GM18517 (cell line): Measurements from ENCODE around the gene COQ9.
"Not testable (repeated sequence)": the region's sequence is repeated elsewhere in the genome, so short reads cannot be mapped to it uniquely, and the experiment has no call there.

Experiments used
- ATAC-seq: cut with Tn5 transposase; IDR thresholded peaks from one replicate; pipeline ENCODE4 v1.9.1; 2021; ENCODE audit warnings: mild to moderate bottlenecking, moderate library complexity; ENCODE audit not compliant: unreplicated experiment

Gene COQ9

DNA sequence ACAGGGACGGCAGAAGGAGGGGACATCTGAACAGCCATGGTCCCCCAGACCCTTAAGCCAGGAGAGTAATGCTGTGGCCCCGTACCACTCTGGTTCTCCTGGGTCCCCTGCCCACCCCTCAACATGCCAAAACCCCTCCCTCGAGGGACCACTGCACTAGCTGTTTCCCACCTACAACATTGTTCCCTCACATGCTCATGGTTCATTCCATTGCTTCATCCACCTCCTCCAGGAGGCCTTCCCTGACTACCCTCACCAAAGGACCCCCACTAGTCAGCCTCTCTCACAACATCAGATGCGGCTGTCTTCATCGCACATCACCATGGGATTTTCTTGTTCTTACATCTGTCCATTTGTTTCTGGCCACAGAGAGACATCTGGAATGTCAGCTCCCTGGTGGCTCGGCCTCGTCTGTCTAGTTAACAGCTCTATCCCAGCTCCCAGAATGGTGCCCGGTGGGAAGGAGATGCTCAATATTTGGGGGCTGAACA lies 37.3 kb downstream of the COQ9 start:
- ATAC-seq, result no peak

- ATAC-seq, result no peak
Measured at GRCh38 chr16:57485091-57485915, 38.0 kb downstream of the COQ9 start.

DNA sequence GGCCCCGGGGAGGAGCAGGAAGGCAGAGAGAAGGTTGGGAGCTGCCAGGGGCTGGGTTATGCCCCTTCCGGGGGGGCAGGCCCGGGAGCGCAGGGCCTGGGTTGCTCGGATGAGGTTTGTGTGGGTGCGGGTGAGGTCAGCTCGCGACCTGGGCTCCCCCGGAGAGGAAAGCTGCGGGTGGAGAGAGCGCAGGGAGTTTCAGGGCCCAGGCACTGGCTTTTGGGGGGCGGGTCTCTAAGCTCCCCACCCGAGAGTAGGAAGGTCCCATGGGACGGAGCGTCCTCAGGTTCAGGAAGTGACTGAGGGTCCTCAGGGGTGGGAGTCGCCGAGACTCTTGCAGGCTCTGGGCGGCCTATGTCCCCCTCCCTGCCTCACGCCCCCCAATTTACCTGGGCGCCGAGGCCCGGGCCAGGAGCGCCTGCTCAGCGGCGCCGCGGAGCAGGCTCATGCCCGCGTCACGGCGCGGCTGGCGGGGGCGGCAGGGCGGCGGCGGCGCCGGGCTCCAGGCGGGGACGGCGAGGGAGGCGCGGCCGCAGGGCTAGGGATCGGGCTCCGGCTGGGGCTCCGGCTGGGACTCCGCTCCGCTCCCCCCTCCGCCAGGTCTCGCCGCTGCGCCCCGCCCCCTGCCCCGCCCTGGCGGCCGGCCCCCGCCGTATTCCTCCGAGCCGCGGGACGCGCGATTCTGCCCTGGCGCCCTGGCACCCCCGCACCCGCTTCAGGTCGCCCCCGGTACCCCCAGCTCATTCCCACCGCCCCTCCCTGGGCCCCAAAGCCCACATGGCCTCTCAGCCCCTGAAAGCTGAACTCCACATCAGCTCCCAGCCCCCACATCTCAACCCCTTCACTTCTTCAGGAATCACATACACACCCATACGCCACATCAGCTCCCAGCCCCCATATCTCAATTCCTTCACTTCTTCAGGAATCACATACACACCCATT lies 38.9 kb downstream of the COQ9 start, which contains the start of gene DOK4:
DOK4 (minus strand) TSS at position 578 of the 942 bp plus-strand sequence. CDS start 6,986 bp downstream, outside the sequence.
- no peak for ATAC-seq

DNA sequence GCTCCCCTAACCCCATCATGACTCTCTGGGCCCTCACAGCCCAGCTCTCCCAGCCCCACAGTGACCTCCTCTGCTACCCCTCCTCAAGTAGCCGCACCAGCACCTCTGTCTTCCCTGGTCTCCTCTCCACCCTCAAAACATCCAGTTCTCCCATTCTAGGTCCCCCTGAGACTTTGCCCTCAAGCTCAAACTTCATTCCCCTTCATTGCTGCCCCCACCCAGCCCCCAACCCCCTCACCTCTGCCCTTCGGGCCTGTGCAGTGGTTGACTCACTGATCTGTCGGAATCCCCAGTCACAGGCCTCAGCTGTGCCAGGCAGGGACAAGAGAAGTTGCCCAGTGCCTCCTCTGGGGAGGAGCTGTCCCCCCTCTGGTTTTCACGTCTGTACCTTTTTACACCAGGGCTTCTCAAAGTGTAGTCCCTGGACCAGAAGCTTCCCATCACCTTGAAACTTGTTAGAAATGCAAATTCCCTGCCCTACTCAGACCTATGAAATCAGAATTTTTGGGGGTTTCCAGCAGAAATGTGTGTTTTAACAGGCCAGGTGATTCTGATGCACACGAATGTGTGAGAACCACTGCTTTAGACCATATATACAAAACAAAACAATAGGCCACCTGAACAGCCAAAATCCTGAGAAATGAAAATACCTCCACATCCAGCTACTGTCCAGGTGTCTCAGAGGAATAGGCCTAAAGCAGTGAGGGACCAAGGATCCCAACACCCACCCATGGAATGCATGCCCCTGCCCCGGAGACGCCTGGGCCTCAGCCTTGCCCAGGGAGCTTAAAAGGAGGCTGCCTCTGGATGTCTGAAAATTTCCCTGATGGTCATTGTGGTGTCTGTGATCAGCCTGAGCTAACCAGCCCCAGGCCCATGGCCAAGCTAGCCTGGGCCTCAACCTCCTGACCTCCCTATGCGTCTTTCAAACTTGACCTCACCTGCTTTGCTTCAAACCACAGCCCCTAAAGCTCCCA lies 39.9 kb downstream of the COQ9 start:
- ATAC-seq, result no peak

DNA sequence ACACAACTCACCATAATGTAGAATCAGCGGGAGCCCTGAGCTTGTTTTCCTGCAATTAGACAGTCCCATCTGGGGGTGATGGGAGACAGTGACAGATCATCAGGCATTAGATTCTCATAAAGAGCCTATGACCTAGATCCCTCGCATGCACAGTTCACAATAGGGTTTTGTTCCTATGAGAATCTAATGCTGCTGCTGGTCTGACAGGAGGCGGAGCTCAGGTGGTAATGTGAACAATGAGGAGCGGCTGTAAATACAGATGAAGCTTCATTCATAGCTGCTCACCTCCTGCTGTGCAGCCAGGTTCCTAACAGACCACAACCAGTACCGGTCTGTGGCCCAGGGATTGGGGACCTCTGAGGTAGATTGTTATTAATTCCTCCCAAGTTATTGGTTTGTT lies 42.0 kb downstream of the COQ9 start:
- no peak for ATAC-seq

DNA sequence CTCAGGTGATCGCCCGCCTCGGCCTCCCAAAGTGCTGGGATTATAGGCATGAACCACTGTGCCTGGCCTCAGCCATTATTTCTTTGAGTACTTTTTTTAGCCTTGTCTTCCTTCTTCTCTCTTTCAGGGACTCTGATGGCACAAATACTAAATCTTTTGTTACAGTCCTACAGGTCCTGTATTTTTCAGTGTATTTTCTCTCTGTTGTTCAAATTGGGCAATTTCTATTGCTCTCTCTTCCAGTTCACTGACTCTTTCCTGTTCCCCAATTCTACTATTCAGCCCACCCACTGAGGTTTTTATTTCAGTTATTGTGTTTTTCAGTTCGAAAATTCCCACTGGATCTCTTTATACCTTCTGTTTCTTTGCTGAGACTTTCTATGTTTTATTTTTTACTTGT lies 46.5 kb downstream of the COQ9 start:
- no peak for ATAC-seq

GRCh38 chr16:57497121-57497520 lies 49.8 kb downstream of the COQ9 start:
- no peak for ATAC-seq

DNA sequence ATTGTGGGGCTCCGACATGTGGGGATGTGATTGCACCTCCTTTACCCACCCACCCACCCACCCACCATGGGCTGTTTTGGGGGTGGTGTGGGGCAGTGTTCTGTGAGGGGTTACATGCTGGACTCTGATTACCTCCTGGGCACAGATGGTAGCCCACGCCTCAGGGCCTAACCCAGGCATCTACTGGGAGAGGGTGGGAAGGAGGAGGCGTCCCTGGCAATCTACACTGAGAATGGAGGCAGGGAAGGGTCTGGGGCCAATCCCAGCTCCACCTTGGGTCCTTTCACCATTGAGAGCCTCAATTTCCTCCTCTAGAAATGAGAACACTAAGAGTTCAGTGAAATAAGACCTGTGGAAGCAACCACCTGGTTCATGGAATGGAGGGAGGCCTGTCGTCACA lies 50.8 kb downstream of the COQ9 start:
- ATAC-seq, result no peak

- ATAC-seq, result not testable (repeated sequence)
Measured at GRCh38 chr16:57499941-57500340, 52.7 kb downstream of the COQ9 start.

DNA sequence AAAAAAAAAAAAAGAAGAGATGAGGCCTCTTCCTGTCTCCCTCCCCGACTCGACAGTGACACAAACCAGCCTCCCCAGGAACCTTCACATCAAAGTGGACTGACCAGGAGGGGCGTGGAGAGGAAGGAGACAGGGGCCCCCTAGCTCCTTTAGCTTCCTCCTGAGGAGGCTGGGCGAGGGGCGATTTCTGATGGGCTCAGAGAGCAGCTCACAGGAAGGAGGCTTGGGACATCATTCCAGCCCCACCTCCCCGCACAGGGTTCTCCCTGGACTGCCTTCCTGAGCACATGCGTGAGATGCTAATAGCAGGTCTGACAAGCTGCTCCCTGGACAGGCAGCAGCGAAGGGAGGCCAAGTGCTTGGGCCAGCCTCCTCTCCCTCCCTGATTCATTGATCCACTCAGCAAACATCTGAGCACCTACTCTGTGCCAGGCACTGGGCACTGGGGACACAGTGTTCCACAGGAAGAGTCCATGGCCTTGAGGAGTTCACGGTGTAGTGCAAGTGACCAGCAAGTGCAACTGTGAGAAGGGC lies 53.4 kb downstream of the COQ9 start:
- ATAC-seq, result no peak

GRCh38 chr16:57501492-57501891 lies 54.2 kb downstream of the COQ9 start:
- ATAC-seq, result no peak

- ATAC-seq, result no peak
Measured at GRCh38 chr16:57502048-57502775, 54.9 kb downstream of the COQ9 start.

DNA sequence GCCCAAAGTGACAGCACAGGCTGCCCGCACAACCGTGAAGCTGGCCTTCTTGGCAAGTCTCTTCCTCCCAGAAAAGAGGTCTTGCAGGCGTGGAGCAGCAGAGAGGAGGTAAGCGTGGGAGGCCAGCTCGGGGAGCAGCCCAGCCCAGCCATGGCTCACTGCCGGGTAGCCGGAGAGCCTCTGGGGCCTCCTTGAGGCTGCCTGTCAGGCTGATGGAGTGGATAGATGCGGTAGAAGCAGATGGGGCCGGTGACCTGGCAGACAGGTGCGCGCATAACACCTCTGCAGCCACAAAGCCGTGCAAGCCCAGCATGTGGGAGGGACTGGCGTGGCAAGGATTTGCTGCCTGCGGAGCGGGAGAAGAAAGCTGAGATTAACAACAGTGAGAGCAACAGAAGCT lies 56.1 kb downstream of the COQ9 start:
- no peak for ATAC-seq

DNA sequence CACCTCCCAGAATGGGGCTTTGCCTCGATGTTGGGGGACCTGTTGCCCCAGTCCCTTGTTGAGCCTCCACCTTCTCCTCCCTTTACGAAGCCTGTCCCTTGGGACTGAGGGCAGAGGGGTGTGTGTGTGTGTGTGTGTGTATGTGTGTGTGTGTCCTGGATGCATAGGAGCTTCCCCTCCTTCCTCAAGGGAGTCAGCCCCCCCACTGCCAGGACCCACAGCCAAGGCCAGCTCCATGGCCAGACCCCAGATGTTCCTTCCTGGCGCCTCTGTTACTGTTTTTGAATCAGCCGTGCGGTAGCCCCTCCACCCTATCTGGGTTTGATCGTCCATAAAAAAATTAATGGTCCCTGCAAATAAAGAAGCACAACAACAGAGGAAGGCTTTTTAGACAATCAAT lies 56.7 kb downstream of the COQ9 start:
- no peak for ATAC-seq

GRCh38 chr16:57504491-57504890 lies 57.2 kb downstream of the COQ9 start:
- no peak for ATAC-seq

- ATAC-seq, result no peak
Measured at GRCh38 chr16:57505169-57505568, 57.9 kb downstream of the COQ9 start.

GRCh38 chr16:57507136-57508034 lies 60.1 kb downstream of the COQ9 start:
- no peak for ATAC-seq

- no peak for ATAC-seq
Measured at GRCh38 chr16:57508035-57508425, 60.8 kb downstream of the COQ9 start.
